Natural killer cell (primary cell): Measurements from ENCODE around the gene TPPP3. TPM values are rescaled to one million over a fixed set of nuclear protein-coding genes. Genes with fewer than 3 reads are reported as not detected.
"Not testable (repeated sequence)": the region's sequence is repeated elsewhere in the genome, so short reads cannot be mapped to it uniquely, and the experiment has no call there.

Experiments
- ATAC-seq, 3 donors: fragments of 150-1000 bp in 2 of 3; fragments of 200-7000 bp in 1 of 3; cut with Tn5 transposase; 1 replicate in 1 of 3; 2 replicates in 2 of 3; pipeline ENCODE4 v1.10.0; 2021; ENCODE audit warnings: mild to moderate bottlenecking in 2 of 3, moderate library complexity in 2 of 3
- DNase-seq, 2 donors: peaks; one replicate each; pipeline versions ENCODE4 v3.0.0 to v3.0.0-alpha.2; 2013 to 2021; ENCODE audit warnings: mixed read lengths in 1 of 2
- H3K27ac ChIP-seq: one replicate; pipeline ENCODE4 v1.5.1; 2013; ENCODE audit warnings: mild to moderate bottlenecking, low read length
- H3K27me3 ChIP-seq: one replicate; pipeline ENCODE4 v1.6.1; 2013; ENCODE audit warnings: low read length; ENCODE audit not compliant: control insufficient read depth, insufficient read depth
- H3K36me3 ChIP-seq: one replicate; pipeline ENCODE4 v1.6.1; 2013; ENCODE audit warnings: low read length; ENCODE audit not compliant: control insufficient read depth, insufficient read depth
- H3K4me1 ChIP-seq: one replicate; pipeline ENCODE4 v1.6.1; 2013; ENCODE audit warnings: low read length; ENCODE audit not compliant: control insufficient read depth, insufficient read depth
- H3K4me3 ChIP-seq: one replicate; pipeline ENCODE4 v1.5.1; 2013; ENCODE audit warnings: low read length
- H3K9me3 ChIP-seq: one replicate; pipeline ENCODE4 v1.6.1; 2013; ENCODE audit warnings: low read length; ENCODE audit not compliant: control insufficient read depth, insufficient read depth
- H3K27ac Mint-ChIP-seq, 2 donors: one replicate each; pipeline ENCODE4 v1.8.0; 2022; ENCODE audit warnings: mild to moderate bottlenecking in 2 of 2, mixed read lengths in 2 of 2, moderate library complexity in 1 of 2
- H3K27me3 Mint-ChIP-seq, 2 donors: one replicate each; pipeline ENCODE4 v1.8.0; 2022; ENCODE audit warnings: low read depth in 2 of 2, mixed read lengths in 2 of 2
- H3K36me3 Mint-ChIP-seq: one replicate; pipeline ENCODE4 v1.8.0; 2022; ENCODE audit warnings: mixed read lengths
- H3K4me1 Mint-ChIP-seq, 2 donors: one replicate each; pipeline ENCODE4 v1.8.0; 2022; ENCODE audit warnings: mixed read lengths in 2 of 2
- H3K4me3 Mint-ChIP-seq: one replicate; pipeline ENCODE4 v1.8.0; 2022; ENCODE audit warnings: mild to moderate bottlenecking, moderate library complexity, mixed read lengths
- H3K9me3 Mint-ChIP-seq, 2 donors: one replicate each; pipeline ENCODE4 v1.8.0; 2022; ENCODE audit warnings: mixed read lengths in 2 of 2
- WGBS: methylation state at CpG from one replicate; pipeline ENCODE4 v1.1.7; 2013; ENCODE audit warnings: missing lambda C conversion rate; ENCODE audit not compliant: insufficient coverage; 5-methylcytosine and 5-hydroxymethylcytosine counted together
- intact Hi-C: fragments of 100-400 bp; cut with micrococcal nuclease; formaldehyde crosslinking; loops from one replicate; pipeline ENCODE4 v1.14.2; 2022
- total RNA-seq, 4 donors: library from RNA; stranded (reverse); fragments of 120-200 nt in 1 of 4; gene quantifications; one replicate each; pipeline versions ENCODE4 v1.2.3 to v1.2.4, GENCODE V29; 2013 to 2022
- TF ChIP-seq, protein P1 (sequence below): fragments of 200-600 bp; IDR thresholded peaks from one replicate; pipeline ENCODE4 v1.8.0; 2022; ENCODE audit warnings: antibody characterized with exemption

Gene TPPP3
- total RNA-seq, 3 donors from 2014 or later (not counting 1 experiment from before 2014, with no cell fraction given): 0.66 to 3.0 (median 1.4) TPM

- 3% methylated on average over 73 of the region's 73 CpGs for WGBS
Observed at GRCh38 chr16:67415872-67416793, 22.8 kb upstream of the TPPP3 start, which contains the start of gene ZDHHC1. TSS of gene ZDHHC1 (minus strand) at chr16:67416477. CDS start at chr16:67407775, 8,702 bp downstream.

DNA sequence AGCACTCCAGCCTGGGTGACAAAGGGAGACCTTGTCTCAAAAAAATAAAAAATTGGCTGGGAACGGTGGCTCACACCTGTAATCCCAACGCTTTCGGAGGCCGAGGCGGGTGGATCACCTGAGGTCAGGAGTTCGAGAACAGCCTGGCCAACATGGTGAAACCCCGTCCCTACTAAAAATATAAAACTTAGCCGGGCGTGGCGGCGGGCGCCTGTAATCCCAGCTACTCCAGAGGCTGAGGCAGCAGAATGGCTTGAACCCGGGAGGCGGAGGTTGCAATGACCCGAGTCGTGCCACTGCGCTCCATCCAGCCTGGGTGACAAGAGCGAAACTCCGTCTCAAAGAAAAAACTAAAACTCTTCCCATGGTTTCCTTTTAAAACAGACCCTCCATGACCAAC, 22.1 kb upstream of the TPPP3 start:
- 96% methylated on average over 19 of the region's 19 CpGs for WGBS
- H3K36me3 Mint-ChIP-seq, H3K36me3 ChIP-seq, H3K9me3 ChIP-seq, H3K4me1 ChIP-seq, ATAC-seq, intact Hi-C loops, H3K27ac Mint-ChIP-seq, H3K4me3 ChIP-seq, H3K9me3 Mint-ChIP-seq, H3K27ac ChIP-seq, H3K27me3 ChIP-seq, DNase-seq: not testable (repeated sequence)
- peak overlapping the region; percentile 69 for H3K4me3 Mint-ChIP-seq
- H3K4me1 Mint-ChIP-seq: peaks cover 6 to 11% of the 10 kb centered on the region in 2 donors
- peaks cover 15 to 22% of the 10 kb centered on the region in 2 donors for H3K27me3 Mint-ChIP-seq

More at GRCh38 chr16:67415872-67416793, 22.8 kb upstream of the TPPP3 start, which contains the start of gene ZDHHC1:
- H3K4me1 Mint-ChIP-seq: peaks cover 6 to 11% of the 10 kb centered on the region in 2 donors
- peaks cover 2% of the 10 kb centered on the region for H3K27me3 ChIP-seq
- H3K4me3 ChIP-seq: peak within 1 kb of the TSS; percentile 39
- H3K27ac Mint-ChIP-seq: peak within 1 kb of the TSS; percentile 64 to 69
- H3K27ac ChIP-seq: no peak within 1 kb of the TSS
- peaks cover 8% of the 10 kb centered on the region for H3K4me1 ChIP-seq
- intact Hi-C loops: no loop called here
- H3K27me3 Mint-ChIP-seq: peaks cover 15 to 22% of the 10 kb centered on the region in 2 donors
- DNase-seq (peak; percentile 57 to 63), ATAC-seq (peak; percentile 87 to 96 (median 95))
- no peaks in the 10 kb centered on the region for H3K36me3 Mint-ChIP-seq
- peak within 1 kb of the TSS; percentile 84 for H3K4me3 Mint-ChIP-seq
- H3K9me3 ChIP-seq: no peaks in the 10 kb centered on the region
- no peaks in the 10 kb centered on the region for H3K9me3 Mint-ChIP-seq
- TF ChIP-seq, protein P1, sequence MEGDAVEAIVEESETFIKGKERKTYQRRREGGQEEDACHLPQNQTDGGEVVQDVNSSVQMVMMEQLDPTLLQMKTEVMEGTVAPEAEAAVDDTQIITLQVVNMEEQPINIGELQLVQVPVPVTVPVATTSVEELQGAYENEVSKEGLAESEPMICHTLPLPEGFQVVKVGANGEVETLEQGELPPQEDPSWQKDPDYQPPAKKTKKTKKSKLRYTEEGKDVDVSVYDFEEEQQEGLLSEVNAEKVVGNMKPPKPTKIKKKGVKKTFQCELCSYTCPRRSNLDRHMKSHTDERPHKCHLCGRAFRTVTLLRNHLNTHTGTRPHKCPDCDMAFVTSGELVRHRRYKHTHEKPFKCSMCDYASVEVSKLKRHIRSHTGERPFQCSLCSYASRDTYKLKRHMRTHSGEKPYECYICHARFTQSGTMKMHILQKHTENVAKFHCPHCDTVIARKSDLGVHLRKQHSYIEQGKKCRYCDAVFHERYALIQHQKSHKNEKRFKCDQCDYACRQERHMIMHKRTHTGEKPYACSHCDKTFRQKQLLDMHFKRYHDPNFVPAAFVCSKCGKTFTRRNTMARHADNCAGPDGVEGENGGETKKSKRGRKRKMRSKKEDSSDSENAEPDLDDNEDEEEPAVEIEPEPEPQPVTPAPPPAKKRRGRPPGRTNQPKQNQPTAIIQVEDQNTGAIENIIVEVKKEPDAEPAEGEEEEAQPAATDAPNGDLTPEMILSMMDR: peak; percentile 37
- H3K36me3 ChIP-seq: no peaks in the 10 kb centered on the region

GRCh38 chr16:67413978-67414911, 20.9 kb upstream of the TPPP3 start:
- no peak overlapping the region for H3K4me3 Mint-ChIP-seq
- DNase-seq (no peak), ATAC-seq (no peak)
- Histone ChIP-seq H3K27ac (no peak overlapping the region), H3K4me3 (no peak overlapping the region), H3K27me3 (peaks cover 2% of the 10 kb centered on the region), H3K4me1 (peaks cover 8% of the 10 kb centered on the region), H3K36me3 (no peaks in the 10 kb centered on the region), H3K9me3 (no peaks in the 10 kb centered on the region)
- no peak overlapping the region for H3K27ac Mint-ChIP-seq
- intact Hi-C loops: no loop called here
- H3K9me3 Mint-ChIP-seq: no peaks in the 10 kb centered on the region
- WGBS: 79% methylated on average over 6 of the region's 6 CpGs
- H3K27me3 Mint-ChIP-seq: peaks cover 8 to 16% of the 10 kb centered on the region in 2 donors
- H3K36me3 Mint-ChIP-seq: no peaks in the 10 kb centered on the region
- H3K4me1 Mint-ChIP-seq: peaks cover 6 to 11% of the 10 kb centered on the region in 2 donors
- TF ChIP-seq, protein P1: no peak
